Muscle of arm (tissue), 12 donors: ENCODE results near the gene DGCR8. TPM values are rescaled to one million over a fixed set of nuclear protein-coding genes. Genes with fewer than 3 reads are reported as not detected.
"Not testable (repeated sequence)": the region's sequence is repeated elsewhere in the genome, so short reads cannot be mapped to it uniquely, and the experiment has no call there.

Experiments used
- DNase-seq: peaks from one replicate; pipeline ENCODE4 v3.0.0-alpha.2; 2013
- polyA plus RNA-seq, 12 donors: library from polyadenylated mRNA; unstranded; fragments of 120-200 nt; gene quantifications; one replicate each; pipeline ENCODE4 v1.2.1, GENCODE V29; 2013; ENCODE audit not compliant: insufficient read length in 12 of 12

DGCR8 gene
- polyA plus RNA-seq, 12 donors = 25.1 to 50.1 (median 36.7) TPM; not detected in 1

GRCh38 chr22:20150381-20151275 lies 70.6 kb downstream of the DGCR8 start, which contains the start of gene CCDC188:
Gene CCDC188 (minus strand): TSS chr22:20151055. CDS start chr22:20150986, 69 bp downstream.
- DNase-seq = no peak

GRCh38 chr22:20151276-20151588 lies 71.2 kb downstream of the DGCR8 start:
- DNase-seq = no peak

GRCh38 chr22:20152464-20152890 lies 72.4 kb downstream of the DGCR8 start:
- DNase-seq = no peak

- no peak for DNase-seq
Observed at GRCh38 chr22:20153945-20154344, 73.9 kb downstream of the DGCR8 start.

- DNase-seq = no peak
Observed at GRCh38 chr22:20154602-20155187, 74.7 kb downstream of the DGCR8 start.

GRCh38 chr22:20155330-20156041 lies 75.4 kb downstream of the DGCR8 start:
- DNase-seq = peak; percentile 30

- no peak for DNase-seq
Observed at GRCh38 chr22:20156042-20156389, 76.0 kb downstream of the DGCR8 start.

GRCh38 chr22:20156611-20157429 lies 76.8 kb downstream of the DGCR8 start:
- peak; percentile 86 for DNase-seq

GRCh38 chr22:20157430-20158183 lies 77.6 kb downstream of the DGCR8 start:
- DNase-seq = no peak

GRCh38 chr22:20158391-20159036 lies 78.5 kb downstream of the DGCR8 start:
- DNase-seq = no peak

- DNase-seq = no peak
Observed at GRCh38 chr22:20159076-20159475, 79.0 kb downstream of the DGCR8 start.

GRCh38 chr22:20159531-20159930 lies 79.5 kb downstream of the DGCR8 start:
- not testable (repeated sequence) for DNase-seq

- DNase-seq = no peak
Observed at GRCh38 chr22:20160041-20160440, 80.0 kb downstream of the DGCR8 start.

Other genes with a start within 250 kb of the DGCR8 start
- gene GNB1L, start 225.4 kb upstream of the DGCR8 start, polyA plus RNA-seq = 1 to 10 TPM in 10 of 12 donors, not detected in 2; 1.8 to 5.0 (median 3.3) TPM
- 10 to 100 TPM in 10 of 12 donors, 1 to 10 TPM in 1, not detected in 1; 9.6 to 19.7 (median 12.1) TPM for gene RTL10, start 225.4 kb upstream of the DGCR8 start, polyA plus RNA-seq
- 10 to 100 TPM in 11 of 12 donors, not detected in 1; 54.0 to 93.5 (median 66.3) TPM for gene COMT, start 138.5 kb upstream of the DGCR8 start, polyA plus RNA-seq
- 10 to 100 TPM in 11 of 12 donors, not detected in 1; 12.0 to 24.1 (median 15.1) TPM for gene TXNRD2, start 138.4 kb upstream of the DGCR8 start, polyA plus RNA-seq
- gene ARVCF, start 63.4 kb upstream of the DGCR8 start, polyA plus RNA-seq = 100 to 1,000 TPM in 5 of 12 donors, 10 to 100 TPM in 7; 40.2 to 703 (median 80.3) TPM
- 10 to 100 TPM in 3 of 12 donors, 1 to 10 TPM in 8, not detected in 1; 6.4 to 15.0 (median 9.1) TPM for gene TANGO2, start 59.1 kb upstream of the DGCR8 start, polyA plus RNA-seq
- gene RANBP1, start 35.9 kb downstream of the DGCR8 start, polyA plus RNA-seq = 100 to 1,000 TPM in 7 of 12 donors, 10 to 100 TPM in 4, not detected in 1; 93.8 to 227 (median 107) TPM
- gene TRMT2A, start 37.0 kb downstream of the DGCR8 start, polyA plus RNA-seq = 10 to 100 TPM in 11 of 12 donors, not detected in 1; 30.0 to 61.2 (median 40.1) TPM
- gene ZDHHC8, start 51.6 kb downstream of the DGCR8 start, polyA plus RNA-seq = 10 to 100 TPM in 11 of 12 donors, not detected in 1; 31.6 to 62.1 (median 37.2) TPM
- 1 to 10 TPM in 6 of 12 donors, under 1 TPM in 4, not detected in 2; 0.52 to 2.4 (median 1.2) TPM for gene CCDC188, start 70.8 kb downstream of the DGCR8 start, polyA plus RNA-seq
- 10 to 100 TPM in 5 of 12 donors, 1 to 10 TPM in 6, not detected in 1; 5.5 to 23.9 (median 9.7) TPM for gene RTN4R, start 188.1 kb downstream of the DGCR8 start, polyA plus RNA-seq
- gene DGCR6L, start 239.8 kb downstream of the DGCR8 start, polyA plus RNA-seq = 10 to 100 TPM in 11 of 12 donors, not detected in 1; 40.2 to 98.3 (median 46.6) TPM